ENCODE results near the gene ATG16L2.
"Not testable (repeated sequence)": the region's sequence is repeated elsewhere in the genome, so short reads cannot be mapped to it uniquely, and the experiment has no call there.

ATG16L2 gene

DNA sequence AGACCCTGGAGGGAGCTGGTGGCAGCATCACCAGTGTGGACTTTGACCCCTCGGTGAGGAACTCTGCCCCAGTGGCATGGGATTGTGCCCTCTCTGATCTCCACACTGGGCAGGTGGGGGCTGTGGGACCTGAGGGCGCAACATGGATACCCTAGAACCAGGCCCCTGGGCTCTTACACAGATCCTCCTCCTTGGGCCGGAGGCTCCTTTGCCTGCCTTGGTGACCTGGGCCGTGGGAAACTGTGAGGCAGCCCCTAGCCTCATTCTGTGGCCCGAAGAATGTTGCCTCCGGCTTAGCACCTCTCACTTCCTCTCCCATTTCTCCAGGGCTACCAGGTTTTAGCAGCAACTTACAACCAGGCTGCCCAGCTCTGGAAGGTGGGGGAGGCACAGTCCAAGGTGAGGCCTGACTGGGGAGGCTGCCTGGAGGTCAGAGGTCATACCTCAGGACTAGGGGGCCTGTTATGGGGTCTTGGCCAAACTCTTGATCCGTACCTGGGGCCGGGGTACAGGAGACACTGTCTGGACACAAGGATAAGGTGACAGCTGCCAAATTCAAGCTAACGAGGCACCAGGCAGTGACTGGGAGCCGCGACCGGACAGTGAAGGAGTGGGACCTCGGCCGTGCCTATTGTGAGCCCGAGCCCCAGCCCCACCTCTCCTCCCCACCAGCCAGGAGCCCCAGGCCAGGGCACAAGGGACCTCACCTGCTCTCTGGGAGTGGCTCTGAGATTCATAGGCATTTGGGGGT, 12.2 kb downstream of the ATG16L2 start:
- DNase-seq = no peak

DNA sequence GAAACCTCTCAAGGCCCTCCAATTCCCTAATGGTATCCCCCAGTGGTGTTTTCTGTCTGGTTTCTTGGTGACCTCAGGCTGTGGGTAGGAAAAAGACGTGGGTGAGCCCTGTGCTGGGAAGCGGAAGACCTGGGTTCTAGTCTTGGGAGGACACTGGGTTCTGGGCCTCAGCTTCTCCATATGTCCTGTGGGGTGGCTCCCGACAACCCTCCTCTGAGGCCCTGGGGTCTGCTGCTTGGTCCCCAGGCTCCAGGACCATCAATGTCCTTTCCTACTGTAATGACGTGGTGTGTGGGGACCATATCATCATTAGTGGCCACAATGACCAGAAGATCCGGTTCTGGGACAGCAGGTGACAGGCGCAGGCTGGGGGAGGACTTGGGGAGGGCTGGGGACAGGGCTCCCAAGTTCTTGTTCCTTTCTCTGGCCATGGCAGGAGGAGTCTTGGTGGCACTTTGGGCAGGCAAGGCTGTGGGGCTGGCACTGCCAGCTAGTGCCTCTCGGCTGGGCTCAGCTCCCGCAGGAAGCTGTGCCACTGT, 12.8 kb downstream of the ATG16L2 start:
- DNase-seq = no peak

DNA sequence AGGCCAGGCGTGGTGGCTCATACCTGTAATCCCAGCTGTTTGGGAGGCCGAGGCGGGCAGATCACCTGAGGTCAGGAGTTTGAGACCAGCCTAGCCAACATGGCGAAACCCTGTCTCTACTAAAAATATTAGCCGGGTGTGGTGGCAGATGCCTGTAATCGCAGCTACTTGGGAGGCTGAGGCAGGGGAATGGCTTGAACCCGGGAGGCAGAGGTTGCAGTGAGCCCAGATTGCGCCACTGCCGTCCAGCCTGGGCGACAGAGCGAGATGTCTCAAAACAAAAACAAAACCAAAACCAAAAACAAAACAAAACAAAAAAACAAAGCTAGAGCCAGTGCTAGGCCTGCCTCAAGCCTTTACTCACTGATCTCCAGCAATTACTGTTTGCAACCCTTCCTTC, 13.4 kb downstream of the ATG16L2 start:
- not testable (repeated sequence) for DNase-seq

DNA sequence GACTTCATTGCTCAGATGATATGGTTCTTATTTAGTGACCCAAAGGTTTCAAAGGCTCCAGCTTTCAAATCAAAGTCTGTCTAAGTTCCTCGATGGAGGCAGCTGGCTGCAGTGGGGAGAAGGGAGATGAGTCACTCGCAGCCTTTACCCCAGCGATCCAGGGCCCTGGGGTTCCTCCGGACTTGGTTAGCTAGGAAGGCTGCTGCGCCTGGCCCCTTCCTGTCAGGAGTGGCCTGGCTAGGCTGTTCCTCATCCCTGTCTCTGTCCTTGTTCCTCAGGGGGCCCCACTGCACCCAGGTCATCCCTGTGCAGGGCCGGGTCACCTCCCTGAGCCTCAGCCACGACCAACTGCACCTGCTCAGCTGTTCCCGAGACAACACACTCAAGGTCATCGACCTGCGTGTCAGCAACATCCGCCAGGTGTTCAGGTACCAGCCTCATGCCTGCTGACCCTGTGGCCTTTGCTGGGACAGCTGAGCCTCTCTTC, 13.9 kb downstream of the ATG16L2 start:
- DNase-seq = no peak

DNA sequence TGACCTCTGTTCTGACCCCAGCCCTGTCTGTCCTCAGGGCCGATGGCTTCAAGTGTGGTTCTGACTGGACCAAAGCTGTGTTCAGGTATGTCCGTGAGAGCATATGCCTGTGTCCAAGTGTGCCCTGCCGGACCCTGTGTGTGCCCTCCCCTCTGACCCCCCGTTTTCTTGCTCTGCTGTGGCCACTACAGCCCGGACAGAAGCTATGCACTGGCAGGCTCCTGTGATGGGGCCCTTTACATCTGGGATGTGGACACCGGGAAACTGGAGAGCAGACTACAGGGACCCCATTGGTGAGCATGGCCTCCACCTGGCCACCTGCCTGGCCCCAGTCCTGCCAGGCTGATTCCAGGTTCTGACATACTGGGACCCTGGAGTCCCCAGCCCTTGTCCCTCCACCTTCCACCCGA, 14.5 kb downstream of the ATG16L2 start:
- DNase-seq = no peak

DNA sequence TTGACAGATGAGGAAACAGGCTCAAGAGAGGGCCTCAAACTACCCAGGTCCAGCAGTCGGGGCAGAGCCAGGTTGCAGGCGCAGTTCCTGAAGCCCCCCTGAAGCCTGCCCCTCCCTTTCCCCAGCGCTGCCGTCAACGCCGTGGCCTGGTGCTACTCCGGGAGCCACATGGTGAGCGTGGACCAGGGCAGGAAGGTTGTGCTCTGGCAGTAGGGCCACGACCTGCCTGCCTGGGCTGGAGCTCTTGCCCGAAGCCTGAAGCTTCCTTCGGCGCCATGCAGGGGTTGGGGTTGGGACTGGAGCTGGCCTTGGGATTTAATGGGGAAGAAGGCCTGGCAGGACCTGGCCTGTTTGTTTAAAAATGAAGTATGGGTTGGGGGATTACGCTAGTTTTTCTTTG, 15.0 kb downstream of the ATG16L2 start:
- no peak for DNase-seq

DNA sequence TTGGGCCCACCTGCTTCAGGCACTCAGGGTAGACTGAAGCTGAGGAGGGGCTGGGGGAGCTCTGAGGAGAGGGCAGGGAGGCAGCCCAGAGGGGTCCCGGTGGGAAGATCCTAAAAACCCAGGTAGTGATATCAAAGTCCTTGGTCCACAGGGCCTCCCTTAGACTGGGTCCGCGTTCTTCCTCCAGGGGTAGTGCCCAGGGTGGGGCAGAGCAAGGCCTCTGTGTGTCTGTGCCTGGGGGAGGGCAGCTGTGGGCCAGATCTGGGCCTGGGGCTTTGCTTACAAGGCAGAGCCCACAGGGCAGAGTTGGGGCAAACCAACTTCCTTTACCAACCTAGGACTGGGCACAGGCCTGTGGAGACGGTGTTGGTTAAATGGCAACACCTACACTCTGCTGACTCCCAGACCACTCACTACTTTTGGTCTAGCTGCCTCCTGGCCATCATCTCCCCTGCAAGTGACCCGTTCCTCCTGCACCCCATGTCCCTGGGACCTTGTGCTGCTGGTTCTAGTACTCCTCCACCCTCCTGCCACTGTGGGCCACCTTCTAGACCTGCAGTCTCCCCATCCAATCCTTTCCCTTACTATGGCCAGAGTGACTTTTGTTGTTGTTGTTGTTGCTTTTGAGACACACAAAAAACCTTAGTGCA, 15.8 kb downstream of the ATG16L2 start:
- no peak for DNase-seq

DNA sequence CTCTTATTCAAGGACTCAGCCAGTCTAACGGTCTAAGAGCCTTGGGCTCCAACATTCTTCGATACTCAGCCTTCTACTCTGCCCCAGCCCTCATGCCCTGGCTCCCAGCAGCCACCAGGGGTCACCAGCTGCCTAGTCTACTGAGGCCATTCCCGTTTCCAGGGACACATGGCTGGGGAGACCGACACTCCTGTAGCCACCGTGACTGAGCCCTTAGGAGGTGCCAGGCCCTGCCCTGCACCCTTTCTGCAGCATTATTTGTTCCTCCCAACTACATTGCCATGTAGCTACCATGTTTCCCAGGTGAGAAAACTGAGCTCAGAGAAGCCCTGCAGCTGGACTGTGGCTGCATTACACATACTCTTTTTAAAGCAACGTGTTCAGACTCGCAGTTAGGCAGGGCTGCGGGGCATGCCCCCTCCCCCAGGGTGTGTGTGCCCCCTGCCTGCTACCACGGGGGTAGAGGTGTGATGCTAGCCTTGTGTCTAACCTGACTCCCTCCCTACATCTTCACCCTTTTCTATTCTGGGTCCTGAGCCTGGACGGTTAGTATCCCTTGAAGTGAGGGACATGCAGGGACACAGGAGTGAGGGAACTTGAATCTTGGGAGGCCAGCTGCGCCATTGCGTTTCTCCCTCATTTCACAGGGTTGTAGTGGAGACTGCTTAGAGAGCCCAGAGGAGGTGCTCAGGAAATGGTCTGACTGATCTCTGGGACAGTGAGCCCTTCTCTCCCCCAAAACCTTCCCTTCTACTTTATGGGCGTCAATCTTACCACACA, 17.5 kb downstream of the ATG16L2 start:
- peak; percentile 53 for DNase-seq

DNA sequence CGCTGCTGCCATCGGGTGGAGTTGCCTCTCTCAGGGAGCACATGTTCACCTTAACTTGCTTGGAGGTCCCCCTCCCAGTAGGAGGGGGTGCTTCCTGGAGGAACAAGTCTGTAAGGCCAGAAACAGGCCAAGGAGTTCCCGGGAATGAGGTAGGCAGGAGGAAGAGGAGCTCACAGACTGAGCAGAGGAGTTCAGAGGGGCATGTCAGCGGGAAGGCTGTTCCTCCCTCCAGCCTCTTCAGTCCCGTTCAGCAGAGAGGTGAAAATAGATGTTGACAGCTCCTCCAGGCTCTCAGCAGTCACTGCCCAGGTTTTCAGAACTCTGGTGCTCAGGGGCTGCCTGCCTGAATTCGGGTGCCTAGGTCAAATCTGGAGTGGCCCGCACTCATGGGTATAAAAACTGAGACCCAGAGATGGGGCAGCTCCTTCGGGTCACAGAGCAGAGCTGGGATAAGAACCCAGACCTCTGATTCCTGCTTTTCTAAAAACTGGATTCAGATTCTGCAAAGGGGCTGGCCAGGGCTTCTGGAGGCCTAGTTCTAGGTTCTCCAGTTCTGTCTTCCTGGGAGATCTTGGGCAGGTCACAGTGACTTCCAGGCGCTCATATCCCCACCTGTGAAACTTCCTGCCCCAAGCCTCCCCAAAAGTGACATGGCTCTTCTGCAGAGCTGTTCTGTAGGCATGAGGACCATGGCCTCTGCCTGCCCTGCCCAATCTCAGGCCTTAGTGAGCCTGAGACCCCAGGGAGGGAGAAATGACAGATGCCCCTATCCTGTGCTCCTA, 18.3 kb downstream of the ATG16L2 start:
- no peak for DNase-seq

DNA sequence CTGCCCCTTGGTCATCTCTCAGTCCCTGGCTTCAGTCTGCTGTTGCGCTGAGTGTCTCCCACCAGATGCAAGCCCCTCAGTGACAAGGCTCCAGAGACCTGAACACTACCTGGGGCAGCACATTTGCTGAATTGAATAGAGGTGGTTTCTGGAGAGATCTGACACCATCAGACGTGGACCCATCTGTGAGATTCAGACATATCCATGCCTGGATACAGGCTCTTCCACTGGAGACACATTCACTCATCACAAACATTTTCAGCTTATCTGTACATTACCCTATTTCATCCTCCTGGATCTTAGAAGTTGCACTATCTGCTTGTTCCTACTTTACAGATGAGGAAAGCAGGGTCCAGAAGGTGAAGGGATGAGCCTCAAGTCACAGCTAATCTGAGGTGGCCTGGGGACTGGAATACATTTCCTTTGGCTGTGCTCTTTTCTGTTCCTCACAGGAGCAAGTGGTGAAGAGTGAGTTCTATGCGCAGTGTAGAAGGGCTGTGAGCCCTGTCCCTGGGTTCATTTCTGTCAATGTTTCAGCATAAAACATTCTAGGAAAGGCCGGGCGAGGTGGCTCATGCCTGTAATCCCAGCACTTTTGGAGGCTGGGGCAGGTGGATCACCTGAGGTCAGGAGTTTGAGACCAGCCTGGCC, 19.0 kb downstream of the ATG16L2 start:
- DNase-seq = no peak

DNA sequence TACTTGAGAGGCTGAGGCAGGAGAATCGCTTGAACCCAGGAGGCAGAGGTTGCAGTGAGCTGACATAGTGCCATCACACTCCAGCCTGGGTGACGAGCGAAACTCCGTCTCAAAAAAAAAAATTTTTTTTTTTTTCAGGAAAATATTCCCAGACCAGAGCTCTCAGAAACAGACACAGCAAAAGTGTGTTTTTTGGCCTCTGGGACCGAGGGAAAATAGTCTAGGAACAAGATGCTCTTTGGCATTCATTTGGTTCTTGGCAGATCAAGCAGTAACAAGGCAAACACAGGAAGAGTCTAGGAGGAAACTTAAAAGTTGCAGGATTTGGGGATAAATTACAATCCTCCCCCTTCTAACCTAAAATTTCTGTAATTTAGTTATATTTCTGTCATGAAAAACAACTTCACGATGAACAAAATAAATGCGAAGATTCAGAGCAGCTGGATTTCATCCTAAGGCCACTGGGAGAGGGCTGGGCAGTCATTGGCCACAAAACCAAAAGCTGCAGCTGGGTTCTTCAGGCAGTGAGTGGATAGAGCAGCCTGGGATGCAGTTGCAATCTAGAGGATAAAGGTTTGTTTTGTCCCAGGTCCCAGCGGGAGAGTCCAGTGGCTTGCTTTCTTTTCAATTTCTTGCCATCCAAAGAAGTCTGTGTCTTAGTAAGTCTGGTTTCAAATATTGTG, 19.7 kb downstream of the ATG16L2 start:
- DNase-seq = no peak

DNA sequence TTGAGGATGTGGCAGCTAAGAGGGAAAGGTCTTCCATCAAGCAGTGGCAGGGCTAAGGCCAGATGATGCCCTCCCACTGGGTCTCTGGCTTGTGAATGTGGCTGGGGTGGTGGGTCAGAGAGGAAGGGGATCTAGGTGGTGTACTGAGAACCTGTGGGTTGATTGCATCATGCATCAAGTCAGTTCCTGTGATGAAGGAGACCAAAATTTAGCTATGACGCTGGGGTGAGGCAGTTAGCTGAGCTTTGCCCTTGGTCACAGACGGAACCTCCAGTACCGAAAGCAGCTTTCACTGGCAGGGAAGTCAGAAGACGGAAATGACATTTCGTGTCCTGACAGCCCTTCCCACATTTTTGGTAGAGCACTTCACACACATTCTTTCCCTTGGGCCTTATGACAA, 20.7 kb downstream of the ATG16L2 start:
- DNase-seq = no peak

DNA sequence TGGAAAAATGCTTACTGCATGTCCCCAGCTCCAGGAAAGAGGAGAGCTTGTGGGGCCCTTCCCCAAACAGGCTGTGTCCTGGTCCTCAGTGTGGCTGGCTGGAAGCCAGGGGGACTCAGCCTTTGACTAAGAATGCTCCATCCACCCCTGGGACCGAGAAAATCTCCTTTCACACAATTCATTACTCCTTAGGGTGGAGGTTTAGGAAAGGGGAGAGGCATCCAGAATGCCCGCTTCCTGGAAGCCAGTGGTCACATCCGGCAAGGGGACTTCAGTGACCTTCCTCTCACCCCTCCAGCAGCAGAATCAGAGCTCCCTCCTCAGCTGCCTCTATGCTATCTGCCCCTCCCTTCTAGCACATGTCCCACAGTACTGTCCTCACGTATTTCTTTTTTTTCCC, 21.9 kb downstream of the ATG16L2 start:
- no peak for DNase-seq

DNA sequence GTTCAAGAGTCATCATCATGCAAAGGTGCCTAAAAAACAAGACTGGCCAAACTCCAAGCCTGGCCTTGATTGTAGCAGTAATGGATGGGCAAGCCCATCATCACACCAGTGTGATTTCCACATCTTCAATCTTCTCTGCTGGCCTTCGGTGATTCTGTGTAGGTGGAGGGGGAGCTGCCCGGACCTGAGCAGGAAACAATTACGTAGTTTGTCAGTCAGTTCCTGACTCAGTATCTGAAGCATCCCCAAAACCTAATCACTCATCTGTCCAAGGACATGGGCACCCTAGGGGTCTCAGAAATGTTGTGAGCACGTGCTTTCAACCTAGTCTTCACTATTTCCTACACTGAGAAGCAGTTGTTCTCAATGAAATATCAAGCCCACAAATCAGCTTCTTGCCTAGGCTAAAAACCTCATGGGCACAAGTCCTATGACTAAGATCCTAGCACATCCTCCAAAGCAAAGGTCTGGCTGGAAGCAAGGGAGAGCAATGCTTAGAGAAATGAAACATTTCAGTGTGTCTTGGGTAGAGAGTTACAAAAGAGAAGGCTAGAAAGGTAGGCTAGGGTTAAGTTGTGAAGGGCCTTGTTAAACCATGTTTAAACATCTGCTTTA, 24.6 kb downstream of the ATG16L2 start:
- no peak for DNase-seq

DNA sequence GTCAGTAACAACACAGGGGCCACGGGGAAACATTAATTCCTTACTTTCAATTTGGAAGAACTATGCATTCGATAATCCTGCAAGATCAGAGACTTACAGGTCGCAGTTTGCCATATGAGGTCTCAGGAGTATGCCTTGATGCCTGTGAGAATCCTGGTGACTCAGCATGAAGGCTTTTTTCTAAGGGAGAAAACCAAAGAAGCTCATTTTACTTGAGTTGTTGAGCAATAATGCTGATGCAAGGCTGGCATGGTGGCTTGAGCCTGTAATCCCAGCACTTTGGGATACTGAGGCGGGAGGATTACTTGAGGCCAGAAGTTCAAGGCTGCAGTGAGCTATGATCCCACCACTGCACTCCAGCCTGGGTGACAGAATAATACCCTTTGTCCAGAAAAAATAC, 26.6 kb downstream of the ATG16L2 start:
- no peak for DNase-seq

DNA sequence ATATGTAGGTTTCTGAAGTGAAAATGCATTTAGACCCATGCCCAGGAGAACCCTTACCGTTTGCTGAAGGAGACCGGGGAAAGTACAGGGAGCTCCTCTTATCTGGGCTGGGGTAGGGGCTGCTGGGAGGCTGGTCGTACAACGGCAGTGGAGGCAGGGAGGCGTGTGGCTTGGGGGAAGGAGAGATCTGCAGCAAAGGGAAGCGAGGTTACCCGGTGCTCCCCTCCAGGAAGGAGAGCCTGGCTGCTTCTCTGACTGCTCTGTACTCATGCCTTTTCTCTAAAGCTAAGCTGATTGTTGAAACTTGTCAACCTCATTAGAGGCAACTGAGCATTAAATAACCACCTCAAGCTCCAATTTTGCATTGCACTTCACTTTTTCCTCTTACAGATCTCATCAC, 27.2 kb downstream of the ATG16L2 start:
- DNase-seq = no peak

DNA sequence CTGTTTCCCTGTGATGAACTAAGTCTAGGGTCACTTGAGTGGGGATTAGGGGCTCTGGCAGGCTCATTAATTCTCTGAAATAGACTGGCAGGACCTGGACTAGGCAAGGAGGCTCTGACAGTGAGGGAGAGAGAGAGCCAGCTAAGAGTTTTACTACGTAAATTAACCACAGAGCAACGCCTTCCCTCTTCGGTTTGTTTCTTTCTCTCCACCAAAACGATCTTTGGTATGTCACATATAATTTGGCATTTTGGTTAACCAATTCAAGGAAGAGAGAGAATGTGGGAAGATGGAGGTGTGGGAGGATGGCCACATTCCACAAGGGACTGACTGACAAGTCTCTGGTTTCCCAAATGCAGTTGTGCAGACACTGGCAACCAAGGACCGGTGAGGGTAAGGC, 27.9 kb downstream of the ATG16L2 start:
- no peak for DNase-seq

DNA sequence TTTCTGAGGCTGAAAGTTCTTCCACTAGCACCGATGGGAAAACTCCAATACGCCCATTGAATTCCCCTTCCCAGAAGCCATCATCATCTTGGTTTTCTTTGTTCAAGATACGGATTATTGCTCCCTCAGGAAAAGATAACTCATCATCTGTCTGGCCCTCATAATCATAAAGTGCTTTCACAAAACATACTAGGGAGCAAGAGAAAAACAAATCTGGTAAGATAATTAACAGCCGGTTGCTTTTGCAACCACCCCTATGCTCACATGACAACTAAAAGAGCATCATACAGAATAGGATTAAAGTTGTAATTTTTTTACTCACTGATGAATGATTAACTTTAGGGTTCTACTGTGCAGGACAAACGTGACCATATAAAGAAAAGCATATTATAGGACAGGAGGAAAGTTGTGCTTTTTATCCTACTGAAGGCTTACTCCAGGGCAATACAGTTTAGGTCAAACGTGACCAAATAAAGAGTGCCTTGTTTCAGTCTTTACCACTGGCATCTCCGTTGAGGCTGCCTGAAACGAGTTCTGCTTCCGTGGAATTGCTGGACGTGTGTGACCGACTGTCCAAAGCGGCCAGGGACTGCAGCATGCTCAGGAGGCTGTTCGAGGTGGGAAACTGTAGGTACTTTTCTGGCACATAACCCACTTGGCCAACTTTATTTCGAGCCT, 28.6 kb downstream of the ATG16L2 start:
- DNase-seq = no peak

DNA sequence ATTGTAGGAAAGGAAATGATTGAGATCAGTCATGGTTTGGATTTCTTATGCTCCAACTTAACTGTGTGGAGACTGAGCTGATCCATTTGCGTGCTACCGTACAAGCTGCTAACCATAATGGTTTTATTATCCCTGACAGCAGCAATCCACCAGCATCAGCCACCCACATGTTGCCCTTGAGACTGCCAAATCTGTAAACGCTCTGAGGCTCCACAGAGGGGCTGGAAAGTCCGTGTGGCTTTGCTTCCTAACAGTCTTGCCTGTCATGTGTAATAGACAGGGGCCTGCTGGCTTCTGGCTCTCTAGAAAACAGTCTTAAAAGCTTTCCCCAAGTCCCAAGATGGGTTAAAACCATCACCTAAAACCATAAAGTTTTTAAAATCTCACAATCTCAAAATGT, 30.1 kb downstream of the ATG16L2 start:
- no peak for DNase-seq

DNA sequence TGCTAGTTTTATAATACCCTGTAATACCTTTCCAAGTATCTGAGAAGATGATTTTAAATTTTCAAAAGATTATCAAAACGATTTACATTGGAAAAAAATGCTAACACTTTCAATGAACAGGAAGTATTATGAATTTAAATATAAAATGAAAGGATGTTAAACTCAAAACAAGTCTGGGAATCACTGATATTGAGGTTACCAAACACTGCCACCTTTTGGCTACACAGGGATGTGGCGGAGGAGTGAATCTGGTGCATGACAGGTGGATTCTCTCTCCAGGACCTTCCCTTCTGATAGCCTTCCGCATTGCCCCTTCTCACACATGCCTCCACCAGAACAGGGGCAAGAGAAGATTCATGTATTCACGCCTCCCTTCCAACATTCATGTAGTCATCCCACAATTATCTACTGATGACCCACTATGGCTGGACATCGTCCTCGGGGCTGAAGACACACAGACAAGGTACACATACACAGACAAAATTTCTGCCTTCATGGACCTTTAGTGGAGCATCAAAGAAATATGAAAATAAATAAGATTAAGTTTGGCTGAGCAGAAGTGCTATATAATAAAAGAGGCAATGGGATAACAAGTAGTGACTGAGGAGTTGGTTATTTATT, 34.7 kb downstream of the ATG16L2 start:
- peak; percentile 38 for DNase-seq

Measured in activated CD4-positive, alpha-beta T cell treated with anti-CD3 and anti-CD28 coated beads, Interleukin-2, amount 50 U/mL, for 1 hour (primary cell).